ENCODE measurements around the gene RGS7. TPM values are rescaled to one million over a fixed set of nuclear protein-coding genes. Genes with fewer than 3 reads are reported as not detected.

The RGS7 gene
- polyA plus RNA-seq, 1 donor (not counting 4 experiments of a cell fraction or from before 2014, with no cell fraction given), result not detected

DNA sequence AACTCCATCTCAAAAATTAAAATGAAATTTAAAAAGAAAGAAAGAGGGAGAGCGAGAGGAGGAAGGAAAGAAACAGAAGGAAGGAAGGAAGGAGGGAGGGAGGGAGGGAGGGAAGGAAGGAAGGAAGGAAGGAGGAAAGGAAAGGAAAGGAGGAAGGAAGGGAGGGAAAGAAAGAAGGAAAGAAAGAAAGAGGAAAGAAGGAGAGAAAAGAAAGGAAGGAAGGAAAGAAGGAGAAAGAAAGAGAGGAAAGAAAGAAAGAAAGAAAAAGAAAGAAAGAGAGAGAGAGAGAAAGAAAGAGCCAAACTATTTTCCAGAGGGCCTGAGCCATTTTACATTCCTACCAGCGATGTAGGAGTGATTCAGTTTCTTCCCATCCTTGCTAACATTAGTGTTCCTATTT, 364.0 kb downstream of the RGS7 start:
- no peak overlapping the region for H2AFZ ChIP-seq (ENCODE audit: control insufficient read depth, low read length)
- no peaks in the 10 kb centered on the region for H3K4me1 ChIP-seq (ENCODE audit: control insufficient read depth, extremely low read depth, insufficient read depth, low read length)
- dilution Hi-C loops (cut with MboI; ENCODE audit: extremely low pct_ligation_motif_present, low sequenced_read_pairs), result no loop called here
- H3K4me3 ChIP-seq (ENCODE audit: control insufficient read depth in 2 of 3, extremely low read depth in 1 of 3, insufficient read depth in 2 of 3, low read depth in 1 of 3, low read length in 3 of 3), result no peak overlapping the region
- H3K9me3 ChIP-seq (ENCODE audit: control insufficient read depth, low read depth, low read length), result no peaks in the 10 kb centered on the region
- no peak for TF ChIP-seq EZH2 (IDR thresholded peaks at IDR 0.05; ENCODE audit: low read length)
- TF ChIP-seq, protein P1, sequence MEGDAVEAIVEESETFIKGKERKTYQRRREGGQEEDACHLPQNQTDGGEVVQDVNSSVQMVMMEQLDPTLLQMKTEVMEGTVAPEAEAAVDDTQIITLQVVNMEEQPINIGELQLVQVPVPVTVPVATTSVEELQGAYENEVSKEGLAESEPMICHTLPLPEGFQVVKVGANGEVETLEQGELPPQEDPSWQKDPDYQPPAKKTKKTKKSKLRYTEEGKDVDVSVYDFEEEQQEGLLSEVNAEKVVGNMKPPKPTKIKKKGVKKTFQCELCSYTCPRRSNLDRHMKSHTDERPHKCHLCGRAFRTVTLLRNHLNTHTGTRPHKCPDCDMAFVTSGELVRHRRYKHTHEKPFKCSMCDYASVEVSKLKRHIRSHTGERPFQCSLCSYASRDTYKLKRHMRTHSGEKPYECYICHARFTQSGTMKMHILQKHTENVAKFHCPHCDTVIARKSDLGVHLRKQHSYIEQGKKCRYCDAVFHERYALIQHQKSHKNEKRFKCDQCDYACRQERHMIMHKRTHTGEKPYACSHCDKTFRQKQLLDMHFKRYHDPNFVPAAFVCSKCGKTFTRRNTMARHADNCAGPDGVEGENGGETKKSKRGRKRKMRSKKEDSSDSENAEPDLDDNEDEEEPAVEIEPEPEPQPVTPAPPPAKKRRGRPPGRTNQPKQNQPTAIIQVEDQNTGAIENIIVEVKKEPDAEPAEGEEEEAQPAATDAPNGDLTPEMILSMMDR (optimal IDR thresholded peaks at IDR 0.05 in 1 of 3, IDR thresholded peaks at IDR 0.05 in 1 of 3, conservative IDR thresholded peaks at IDR 0.05 in 1 of 3; ENCODE audit: extremely low read depth in 1 of 3, insufficient read depth in 2 of 3, low read length in 3 of 3), result no peak
- no peak for FAIRE-seq
- no peak overlapping the region for H3K27ac ChIP-seq (ENCODE audit: control insufficient read depth, insufficient read depth, low read length)
- no peaks in the 10 kb centered on the region for H3K27me3 ChIP-seq (ENCODE audit: control insufficient read depth, extremely low read depth, insufficient read depth, low read length)
- no peak overlapping the region for H3K4me2 ChIP-seq (ENCODE audit: control insufficient read depth, extremely low read depth, insufficient read depth, low read depth, low read length)
- H3K9ac ChIP-seq (ENCODE audit: control insufficient read depth, extremely low read depth, insufficient read depth, low read length), result no peak overlapping the region
- no peaks in the 10 kb centered on the region for H3K9me1 ChIP-seq (ENCODE audit: control insufficient read depth, extremely low read depth, insufficient read depth, low read length)
- DNase-seq (ENCODE audit: low read depth, low spot score), result no peak
- H3K79me2 ChIP-seq (ENCODE audit: control insufficient read depth, insufficient read depth, low read length), result no peaks in the 10 kb centered on the region
- no peaks in the 10 kb centered on the region for H4K20me1 ChIP-seq (ENCODE audit: control insufficient read depth, extremely low read depth, insufficient read depth, low read length)
- no peaks in the 10 kb centered on the region for H3K36me3 ChIP-seq (ENCODE audit: control insufficient read depth in 2 of 2, extremely low read depth in 1 of 2, insufficient read depth in 2 of 2, low read length in 2 of 2)

DNA sequence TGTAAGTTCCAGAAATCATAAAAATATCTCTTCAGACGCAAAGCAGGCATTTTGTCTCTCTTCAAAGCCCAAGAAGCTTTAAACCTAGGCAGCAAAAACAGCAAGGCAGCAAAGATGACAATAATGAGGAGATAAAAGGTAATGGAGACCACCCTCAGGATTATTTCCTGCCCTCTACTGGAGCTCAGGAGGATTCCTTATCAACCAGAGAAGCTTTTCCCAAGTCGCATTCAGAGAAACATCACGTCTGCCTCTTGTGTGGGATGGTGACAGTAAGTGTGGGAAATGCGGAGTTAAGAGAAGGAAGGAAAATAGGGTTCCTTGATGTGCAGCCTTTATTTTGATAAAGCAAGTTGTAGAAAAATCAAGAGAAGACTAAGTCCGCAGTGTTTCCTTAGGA, 365.8 kb downstream of the RGS7 start:
- no peak overlapping the region for H3K9ac ChIP-seq (ENCODE audit: control insufficient read depth, extremely low read depth, insufficient read depth, low read length)
- TF ChIP-seq EZH2 (IDR thresholded peaks at IDR 0.05; ENCODE audit: low read length), result no peak
- TF ChIP-seq, protein P1 (optimal IDR thresholded peaks at IDR 0.05 in 1 of 3, IDR thresholded peaks at IDR 0.05 in 1 of 3, conservative IDR thresholded peaks at IDR 0.05 in 1 of 3; ENCODE audit: extremely low read depth in 1 of 3, insufficient read depth in 2 of 3, low read length in 3 of 3), result no peak
- DNase-seq (ENCODE audit: low read depth, low spot score) (no peak), FAIRE-seq (no peak)
- H3K4me2 ChIP-seq (ENCODE audit: control insufficient read depth, extremely low read depth, insufficient read depth, low read depth, low read length), result no peak overlapping the region
- H3K4me3 ChIP-seq (ENCODE audit: control insufficient read depth in 2 of 3, extremely low read depth in 1 of 3, insufficient read depth in 2 of 3, low read depth in 1 of 3, low read length in 3 of 3), result no peak overlapping the region
- no peaks in the 10 kb centered on the region for H3K36me3 ChIP-seq (ENCODE audit: control insufficient read depth in 2 of 2, extremely low read depth in 1 of 2, insufficient read depth in 2 of 2, low read length in 2 of 2)
- no peaks in the 10 kb centered on the region for H3K9me3 ChIP-seq (ENCODE audit: control insufficient read depth, low read depth, low read length)
- H3K27me3 ChIP-seq (ENCODE audit: control insufficient read depth, extremely low read depth, insufficient read depth, low read length), result no peaks in the 10 kb centered on the region
- dilution Hi-C loops (cut with MboI; ENCODE audit: extremely low pct_ligation_motif_present, low sequenced_read_pairs), result no loop called here
- H2AFZ ChIP-seq (ENCODE audit: control insufficient read depth, low read length), result no peak overlapping the region
- H3K4me1 ChIP-seq (ENCODE audit: control insufficient read depth, extremely low read depth, insufficient read depth, low read length), result no peaks in the 10 kb centered on the region
- no peaks in the 10 kb centered on the region for H4K20me1 ChIP-seq (ENCODE audit: control insufficient read depth, extremely low read depth, insufficient read depth, low read length)
- no peaks in the 10 kb centered on the region for H3K9me1 ChIP-seq (ENCODE audit: control insufficient read depth, extremely low read depth, insufficient read depth, low read length)
- no peak overlapping the region for H3K27ac ChIP-seq (ENCODE audit: control insufficient read depth, insufficient read depth, low read length)
- H3K79me2 ChIP-seq (ENCODE audit: control insufficient read depth, insufficient read depth, low read length), result no peaks in the 10 kb centered on the region

Measured in keratinocyte (primary cell).